K562 (cell line): ENCODE results near the gene SPATA2L. TPM values are rescaled to one million over a fixed set of nuclear protein-coding genes. Genes with fewer than 3 reads are reported as not detected.

Source experiments
- ATAC-seq: fragments of 200-7000 bp; cut with Tn5 transposase; 3 replicates; pipeline ENCODE4 v1.9.1; 2020; ENCODE audit warnings: moderate library complexity
- BruUV-seq: library from RNA; stranded (reverse); fragments of 400-500 nt; replicated peaks from 2 replicates; lab custom pipeline; 2021; lab: Mats Ljungman, UMichigan
- CTCF ChIA-PET: fragments of 300-600 bp; formaldehyde crosslinking; extraction: SDS; loops from one replicate; lab custom pipeline; 2021; ENCODE audit warnings: low intra/inter-chr PET ratio; lab: Yijun Ruan, JAX
- POLR2A ChIA-PET: fragments of 300-600, 350-650 bp; sonication (Branson Sonifier 250); formaldehyde crosslinking; extraction: SDS; loops from one replicate; lab custom pipeline; 2021; ENCODE audit warnings: antibody characterized with exemption, inconsistent platforms; lab: Yijun Ruan, JAX
- DNase-seq, 4 experiments: peaks; one replicate each; pipeline versions ENCODE4 v3.0.0 to v3.0.0-alpha.2; 2011 to 2018; ENCODE audit warnings: low spot score in 3 of 4, mixed read lengths in 3 of 4; ENCODE audit errors: extremely low read depth in 1 of 4
- FAIRE-seq: peaks from 2 replicates; lab custom pipeline; 2011; peaks lifted over from hg19 to GRCh38; lab: Jason Lieb, UNC
- H2AFZ ChIP-seq: 2 replicates; pipeline ENCODE4 v1.6.0; 2011; ENCODE audit warnings: low read depth, low read length, control low read depth, inconsistent platforms
- H3K27ac ChIP-seq: fragments of 200-600 bp; 3 replicates; pipeline ENCODE4 v1.8.0; 2011; ENCODE audit warnings: low read depth, mild to moderate bottlenecking, control low read depth, inconsistent platforms, low read length, moderate library complexity, mixed read lengths; ENCODE audit errors: extremely low read depth
- H3K27me3 ChIP-seq, 2 experiments: fragments of 300-600 bp in 1 of 2; 2 replicates in 1 of 2; 3 replicates in 1 of 2; pipeline versions ENCODE4 v1.6.0 to v1.8.0; 2011; ENCODE audit warnings: inconsistent platforms in 2 of 2, low read length in 2 of 2, mild to moderate bottlenecking in 1 of 2, mixed read lengths in 1 of 2, moderate library complexity in 1 of 2; ENCODE audit not compliant: control insufficient read depth in 2 of 2, insufficient read depth in 2 of 2
- H3K36me3 ChIP-seq: fragments of 300-600 bp; 3 replicates; pipeline ENCODE4 v1.8.0; 2011; ENCODE audit warnings: mild to moderate bottlenecking, low read length, inconsistent platforms; ENCODE audit not compliant: control insufficient read depth, insufficient read depth
- H3K4me1 ChIP-seq, 2 experiments: fragments of 200-600 bp in 1 of 2; replicated peaks in 1 of 2; 2 replicates in 1 of 2; 3 replicates in 1 of 2; pipeline versions ENCODE4 v1.5.1 to v1.8.0; 2011; ENCODE audit warnings: inconsistent platforms in 2 of 2, low read length in 2 of 2, mild to moderate bottlenecking in 1 of 2, mixed read lengths in 1 of 2, moderate library complexity in 1 of 2; ENCODE audit not compliant: control insufficient read depth in 2 of 2, insufficient read depth in 2 of 2
- H3K4me2 ChIP-seq: 2 replicates; pipeline ENCODE4 v1.6.1; 2011; ENCODE audit warnings: low read length, control low read depth, inconsistent platforms, mixed read lengths; ENCODE audit not compliant: insufficient read depth
- H3K4me3 ChIP-seq: fragments of 200-600 bp; sonication (generic), shearing (Covaris generic); 2 replicates; pipeline ENCODE4 v1.5.1; 2016; ENCODE audit warnings: control low read depth, inconsistent platforms
- H3K79me2 ChIP-seq: fragments of 200-600 bp; 3 replicates; pipeline ENCODE4 v1.8.0; 2011; ENCODE audit warnings: low read length, inconsistent platforms; ENCODE audit not compliant: control insufficient read depth, insufficient read depth
- H3K9ac ChIP-seq, 2 experiments: 2 replicates each; pipeline versions ENCODE4 v1.6.0 to v1.6.1; 2011; ENCODE audit warnings: low read depth in 2 of 2, low read length in 2 of 2, control low read depth in 1 of 2, inconsistent platforms in 1 of 2, mild to moderate bottlenecking in 1 of 2, mixed read lengths in 1 of 2; ENCODE audit not compliant: insufficient read depth in 1 of 2
- H3K9me1 ChIP-seq: one replicate; pipeline ENCODE4 v1.6.0; 2011; ENCODE audit warnings: inconsistent platforms, mild to moderate bottlenecking, low read length, moderate library complexity; ENCODE audit not compliant: control insufficient read depth, insufficient read depth
- H3K9me3 ChIP-seq: replicated peaks from 2 replicates; pipeline ENCODE4 v1.5.1; 2011; ENCODE audit warnings: low read depth, low read length, inconsistent platforms; ENCODE audit not compliant: control insufficient read depth, insufficient read depth
- H4K20me1 ChIP-seq: replicated peaks from 2 replicates; pipeline ENCODE4 v1.6.1; 2011; ENCODE audit warnings: low read length, inconsistent platforms, mixed read lengths; ENCODE audit not compliant: control insufficient read depth, insufficient read depth
- COPS2 ChIP-seq: fragments of 450-650 bp; conservative IDR thresholded peaks from 2 replicates; pipeline ENCODE4 v1.6.1; 2016; ENCODE audit warnings: mild to moderate bottlenecking, moderate library complexity
- FOS ChIP-seq: IDR thresholded peaks from 3 replicates; pipeline ENCODE4 v1.6.1; 2011; ENCODE audit not compliant: insufficient read length; ENCODE audit errors: extremely low read depth
- HLTF ChIP-seq: fragments of 450-650 bp; IDR thresholded peaks from 2 replicates; pipeline ENCODE4 v1.6.1; 2016
- HSF4 ChIP-seq: fragments of 250-450 bp; sonication (Bioruptor Pico); IDR thresholded peaks from 2 replicates; pipeline ENCODE4 v2.1.2; 2022; ENCODE audit warnings: mild to moderate bottlenecking, moderate library complexity, borderline replicate concordance
- NFRKB ChIP-seq: fragments of 450-650 bp; IDR thresholded peaks from 2 replicates; pipeline ENCODE4 v1.6.1; 2016; ENCODE audit warnings: low read depth
- POLR2AphosphoS5 ChIP-seq: IDR thresholded peaks from 2 replicates; pipeline ENCODE4 v1.6.1; 2011; ENCODE audit warnings: mild to moderate bottlenecking, low read depth, low read length, moderate library complexity; ENCODE audit not compliant: control insufficient read depth, insufficient read depth
- POLR2G ChIP-seq: fragments of 200-400 bp; formaldehyde crosslinking; IDR thresholded peaks from 2 replicates; pipeline ENCODE4 v1.6.1; 2017; ENCODE audit warnings: low read depth, mild to moderate bottlenecking, antibody characterized with exemption, low read length, moderate library complexity
- RBFOX2 ChIP-seq: fragments of 200-400 bp; formaldehyde crosslinking; IDR thresholded peaks from 2 replicates; pipeline ENCODE4 v1.6.1; 2017; ENCODE audit warnings: low read depth, mild to moderate bottlenecking, low read length, moderate library complexity
- RBM22 ChIP-seq: fragments of 200-400 bp; formaldehyde crosslinking; IDR thresholded peaks from 2 replicates; pipeline ENCODE4 v1.6.1; 2018; ENCODE audit warnings: low read length, low read depth; ENCODE audit not compliant: poor library complexity, severe bottlenecking
- SIRT6 ChIP-seq: IDR thresholded peaks from one replicate; pipeline ENCODE4 v1.6.1; 2012; ENCODE audit warnings: low read depth, mild to moderate bottlenecking, control low read depth, inconsistent platforms, low read length, moderate library complexity
- SUPT5H ChIP-seq: fragments of 450-650 bp; IDR thresholded peaks from 2 replicates; pipeline ENCODE4 v1.6.1; 2016
- WGBS: fragments of 100-300 bp; shearing (Covaris generic); methylation state at CpG from one replicate; pipeline ENCODE4 v1.1.6; 2016; ENCODE audit warnings: low coverage, mixed read lengths; ENCODE audit not compliant: insufficient coverage; ENCODE audit errors: missing lambda C conversion rate; 5-methylcytosine and 5-hydroxymethylcytosine counted together
- in situ Hi-C: fragments of 300-500 bp; cut with MboI; formaldehyde crosslinking; loops from 4 replicates; pipeline ENCODE4 v1.15.0; 2018; ENCODE audit warnings: inconsistent platforms, mixed read lengths
- intact Hi-C: fragments of 100-400 bp; cut with micrococcal nuclease; formaldehyde crosslinking; loops from 2 replicates; pipeline ENCODE4 v1.14.2; 2022
- polyA plus RNA-seq, 8 experiments: library from polyadenylated mRNA; depleted of rRNA in 4 of 8; stranded (reverse) in 5 of 8; unstranded in 3 of 8; fragments of >200 nt; fragmentation: Nextera tagmentation in 2 of 8; fragmentation: Illumina TruSeq in 1 of 8; extraction: Ambion mirVana in 2 of 8; extraction: Trizol in 1 of 8; gene quantifications; 2 replicates each; pipeline versions ENCODE4 v1.2.1 to v1.2.3, GENCODE V29; 2011 to 2014; ENCODE audit warnings: inconsistent platforms in 1 of 8, missing spikeins in 1 of 8
- total RNA-seq, 7 experiments: library from RNA; depleted of rRNA in 6 of 7; stranded (reverse); fragments of >200 nt in 6 of 7; fragmentation: Illumina TruSeq in 2 of 7; extraction: Trizol in 2 of 7; gene quantifications; 2 replicates each; pipeline versions ENCODE4 v1.2.1 to v1.2.3, GENCODE V29; 2011 to 2021; ENCODE audit warnings: low replicate concordance in 1 of 7

Gene SPATA2L
- total and polyA plus RNA-seq, 9 of the 15 experiments (the other 6 are each of a cell fraction or from before 2014, with no cell fraction given) = 0.13 to 19.2 (median 4.8) TPM; not detected in 1

DNA sequence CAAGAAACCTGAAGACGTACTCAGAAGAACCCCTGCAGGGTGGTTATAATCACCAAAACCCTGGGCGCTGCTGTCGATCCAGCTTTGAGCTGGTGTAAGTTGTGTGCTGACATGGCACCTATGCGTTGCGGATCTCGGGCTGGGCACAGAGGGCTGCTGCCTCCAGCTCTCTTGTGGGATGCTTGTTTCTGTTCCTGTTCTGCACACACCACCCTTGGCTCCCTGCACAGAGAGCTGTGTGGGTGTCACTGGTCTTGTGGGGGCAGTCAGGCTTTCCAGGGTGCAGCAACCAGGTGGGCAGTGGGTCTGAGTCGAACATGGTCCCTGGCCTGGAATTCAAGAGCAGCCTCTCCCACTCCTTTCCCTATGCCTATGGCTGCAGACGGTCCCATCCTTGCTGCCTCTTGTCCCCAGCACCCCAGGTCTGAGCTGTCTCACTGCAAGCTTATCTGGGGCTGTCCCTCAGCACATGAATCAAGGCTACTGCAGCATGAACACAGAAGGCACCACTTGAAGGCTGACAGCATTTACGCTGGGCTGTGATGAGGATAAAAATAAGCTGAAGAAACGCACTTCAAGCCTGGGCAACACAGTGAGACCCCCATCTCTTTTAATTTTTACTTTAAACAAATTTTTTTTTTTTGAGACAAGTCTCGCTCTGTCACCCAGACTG, 40.0 kb upstream of the SPATA2L start (continued):
- TF ChIP-seq POLR2AphosphoS5 = peak; percentile 65; the same call in 1 of the 2 replicates
- TF ChIP-seq FOS = no peak
- no peak for TF ChIP-seq NFRKB
- TF ChIP-seq COPS2 = no peak

DNA sequence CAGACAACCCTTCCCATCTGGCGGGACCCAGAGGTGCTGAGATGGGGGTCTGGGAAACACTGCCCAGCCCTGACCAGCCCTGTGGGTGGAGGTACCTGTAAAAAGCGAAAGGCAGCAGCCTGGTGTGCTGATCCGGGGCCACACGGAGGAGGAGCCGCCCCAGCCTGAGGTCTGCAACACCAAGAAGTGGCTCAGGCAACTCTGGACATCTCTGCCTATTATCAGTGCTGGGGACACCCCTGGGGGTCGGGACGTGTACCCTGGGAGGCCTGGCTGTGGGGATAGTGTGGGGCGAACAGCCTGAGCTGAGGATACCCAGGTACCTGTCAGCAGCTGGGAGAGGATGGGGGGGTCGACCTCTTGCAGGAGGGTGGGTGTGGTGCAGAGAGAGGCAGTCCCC, 37.9 kb upstream of the SPATA2L start:
- POLR2A ChIA-PET = interaction anchor here (0.6 to 5.4 kb wide), 7 partner anchors 8 to 134 kb away, joined by 3 to 37 read pairs (median 4); partner anchors contain the start of gene TCF25
- FAIRE-seq = no peak
- BruUV-seq = no TSS peak
- intact Hi-C loops (no loop called here), in situ Hi-C loops (no loop called here)
- WGBS = 74% methylated on average over 6 of the region's 9 CpGs
- TF ChIP-seq HSF4 (CRISPR knock-in tag) (no peak), RBFOX2 (peak; percentile 49), POLR2AphosphoS5 (0 out of 2 replicates have a peak, but pooled peaks have one; percentile 23), SUPT5H (0 out of 2 replicates have a peak, but pooled peaks have one; percentile 16), RBM22 (peak; percentile 85), SIRT6 (peak; percentile 49), HLTF (no peak), POLR2G (peak; percentile 73)
- Histone ChIP-seq H3K9me3 (no peaks in the 10 kb centered on the region), H3K36me3 (peaks cover 96% of the 10 kb centered on the region), H3K4me3 (no peak overlapping the region), H3K79me2 (0 out of 3 replicates have a peak, but pooled peaks cover 3% of the 10 kb centered on the region), H3K9me1 (no peaks in the 10 kb centered on the region), H3K27ac (no peak overlapping the region), H3K4me1 (0 out of 5 replicates have a peak, but pooled peaks cover 0 to 4% of the 10 kb centered on the region in 2 experiments), H3K4me2 (no peak overlapping the region), H3K27me3 (no peaks in the 10 kb centered on the region), H2AFZ (no peak overlapping the region), H4K20me1 (peaks cover 6% of the 10 kb centered on the region; the same call in 1 of the 2 replicates), H3K9ac (no peak overlapping the region)
- CTCF ChIA-PET = no interaction called here
- ATAC-seq = peak; percentile 6; the same call in 2 of the 3 replicates
- DNase-seq = no peak
